Stomach (tissue), 4 donors: ENCODE data around the gene ARID1B.

Source experiments
- EP300 ChIP-seq: sonication (generic); formaldehyde crosslinking; IDR thresholded peaks from one replicate; pipeline ENCODE4 v1.6.1; 2017; ENCODE audit warnings: antibody characterized with exemption
- POLR2A ChIP-seq, 4 donors: fragments of 450-650 bp; IDR thresholded peaks; one replicate each; pipeline ENCODE4 v1.6.1; 2016; ENCODE audit warnings: antibody characterized with exemption in 4 of 4, control low read depth in 2 of 4, mild to moderate bottlenecking in 1 of 4, moderate library complexity in 1 of 4
- POLR2AphosphoS5 ChIP-seq, 3 donors: sonication (generic); formaldehyde crosslinking; IDR thresholded peaks; one replicate each; pipeline ENCODE4 v1.6.1; 2016; ENCODE audit warnings: antibody characterized with exemption in 3 of 3
- TF ChIP-seq, protein P1 (sequence below), 7 experiments: fragments of 450-650 bp in 4 of 7; fragments of 200-600 bp in 3 of 7; sonication (generic) in 3 of 7; IDR thresholded peaks; one replicate each; pipeline ENCODE4 v1.5.1; 2016 to 2019; ENCODE audit warnings: antibody characterized with exemption in 7 of 7, control low read depth in 2 of 7, mild to moderate bottlenecking in 1 of 7

DNA sequence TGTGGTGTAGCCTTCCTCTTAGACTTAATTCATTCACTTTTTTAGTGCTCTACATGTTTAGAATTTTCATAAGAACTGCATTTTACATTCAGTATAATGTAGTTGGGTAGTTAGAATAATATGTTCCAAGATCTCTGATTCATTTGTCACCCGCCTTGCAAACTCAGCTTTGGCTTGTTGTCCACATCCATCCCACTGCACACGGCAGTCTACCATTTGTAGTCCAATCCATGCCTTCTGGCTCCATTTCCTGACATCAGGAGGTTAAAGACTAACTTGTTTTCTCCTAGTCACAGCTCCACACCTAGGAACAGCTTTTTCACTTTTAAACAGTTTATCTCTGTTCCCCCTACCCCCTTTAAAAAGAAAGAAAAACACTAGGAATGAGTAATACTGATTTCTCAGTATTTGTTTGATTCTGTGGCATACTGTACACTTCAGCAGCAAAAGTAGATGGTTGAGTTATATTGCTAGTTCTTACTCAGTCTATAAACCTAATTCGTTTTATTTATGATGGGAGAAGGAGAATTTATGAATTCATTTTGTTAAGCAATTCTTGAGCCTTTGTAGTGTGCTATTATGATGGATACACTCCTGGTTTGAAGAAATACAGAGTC, 180.9 kb downstream of the ARID1B start:
- TF ChIP-seq, protein P1, sequence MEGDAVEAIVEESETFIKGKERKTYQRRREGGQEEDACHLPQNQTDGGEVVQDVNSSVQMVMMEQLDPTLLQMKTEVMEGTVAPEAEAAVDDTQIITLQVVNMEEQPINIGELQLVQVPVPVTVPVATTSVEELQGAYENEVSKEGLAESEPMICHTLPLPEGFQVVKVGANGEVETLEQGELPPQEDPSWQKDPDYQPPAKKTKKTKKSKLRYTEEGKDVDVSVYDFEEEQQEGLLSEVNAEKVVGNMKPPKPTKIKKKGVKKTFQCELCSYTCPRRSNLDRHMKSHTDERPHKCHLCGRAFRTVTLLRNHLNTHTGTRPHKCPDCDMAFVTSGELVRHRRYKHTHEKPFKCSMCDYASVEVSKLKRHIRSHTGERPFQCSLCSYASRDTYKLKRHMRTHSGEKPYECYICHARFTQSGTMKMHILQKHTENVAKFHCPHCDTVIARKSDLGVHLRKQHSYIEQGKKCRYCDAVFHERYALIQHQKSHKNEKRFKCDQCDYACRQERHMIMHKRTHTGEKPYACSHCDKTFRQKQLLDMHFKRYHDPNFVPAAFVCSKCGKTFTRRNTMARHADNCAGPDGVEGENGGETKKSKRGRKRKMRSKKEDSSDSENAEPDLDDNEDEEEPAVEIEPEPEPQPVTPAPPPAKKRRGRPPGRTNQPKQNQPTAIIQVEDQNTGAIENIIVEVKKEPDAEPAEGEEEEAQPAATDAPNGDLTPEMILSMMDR (IDR thresholded peaks at IDR 0.05) = no peak
- TF ChIP-seq POLR2AphosphoS5 (IDR thresholded peaks at IDR 0.05) = no peak
- no peak for TF ChIP-seq EP300
- TF ChIP-seq POLR2A (IDR thresholded peaks at IDR 0.05) = no peak
